DMS114 treated with DMSO at 0.1 percent for 48 hours (cell line): Measurements from ENCODE around the gene METTL26.

ENCODE experiments used
- DNase-seq: peaks from one replicate; lab custom pipeline; 2025; ENCODE audit not compliant: unreplicated experiment; lab: John Stamatoyannopoulos, UW

METTL26 gene

GRCh38 chr16:636206-637080, at the start of gene METTL26:
TSS of gene METTL26 (minus strand) at chr16:636305. CDS start at chr16:636290, 15 bp downstream.
- DNase-seq, result peak; percentile 86

- no peak for DNase-seq
These were observed 49.0 kb upstream of the METTL26 start for GRCh38 chr16:684961-685696.

- DNase-seq, result no peak
These were observed 48.1 kb upstream of the METTL26 start, which contains the start of gene JMJD8 for GRCh38 chr16:684071-684794. TSS of gene JMJD8 (minus strand) at chr16:684334. CDS start at chr16:684319, 15 bp downstream.

GRCh38 chr16:683396-684070, 47.4 kb upstream of the METTL26 start:
- DNase-seq, result no peak

GRCh38 chr16:682493-683395, 46.6 kb upstream of the METTL26 start:
- DNase-seq, result no peak

GRCh38 chr16:681746-682427, 45.8 kb upstream of the METTL26 start:
- no peak for DNase-seq

- no peak for DNase-seq
These were observed 45.1 kb upstream of the METTL26 start for GRCh38 chr16:680967-681745.

GRCh38 chr16:680625-680945, 44.5 kb upstream of the METTL26 start:
- DNase-seq, result no peak

- peak; percentile 70 for DNase-seq
These were observed 43.9 kb upstream of the METTL26 start, which contains the start of gene STUB1 for GRCh38 chr16:679814-680624. TSS of gene STUB1 (plus strand) at chr16:680410. CDS start at chr16:680526, 116 bp downstream.

GRCh38 chr16:678858-679813, 43.0 kb upstream of the METTL26 start:
- peak; percentile 23 for DNase-seq

GRCh38 chr16:678209-678857, 42.2 kb upstream of the METTL26 start:
- DNase-seq, result no peak

GRCh38 chr16:677316-678190, 41.4 kb upstream of the METTL26 start:
- no peak for DNase-seq

GRCh38 chr16:676913-677312, 40.8 kb upstream of the METTL26 start:
- no peak for DNase-seq

- no peak for DNase-seq
These were observed 40.4 kb upstream of the METTL26 start for GRCh38 chr16:676565-676902.

- no peak for DNase-seq
These were observed 39.9 kb upstream of the METTL26 start for GRCh38 chr16:675884-676564.
